Measurements from ENCODE around the gene ITIH6. TPM values are rescaled to one million over a fixed set of nuclear protein-coding genes. Genes with fewer than 3 reads are reported as not detected.
"Not testable (repeated sequence)": the region's sequence is repeated elsewhere in the genome, so short reads cannot be mapped to it uniquely, and the experiment has no call there.

Gene ITIH6, protein sequence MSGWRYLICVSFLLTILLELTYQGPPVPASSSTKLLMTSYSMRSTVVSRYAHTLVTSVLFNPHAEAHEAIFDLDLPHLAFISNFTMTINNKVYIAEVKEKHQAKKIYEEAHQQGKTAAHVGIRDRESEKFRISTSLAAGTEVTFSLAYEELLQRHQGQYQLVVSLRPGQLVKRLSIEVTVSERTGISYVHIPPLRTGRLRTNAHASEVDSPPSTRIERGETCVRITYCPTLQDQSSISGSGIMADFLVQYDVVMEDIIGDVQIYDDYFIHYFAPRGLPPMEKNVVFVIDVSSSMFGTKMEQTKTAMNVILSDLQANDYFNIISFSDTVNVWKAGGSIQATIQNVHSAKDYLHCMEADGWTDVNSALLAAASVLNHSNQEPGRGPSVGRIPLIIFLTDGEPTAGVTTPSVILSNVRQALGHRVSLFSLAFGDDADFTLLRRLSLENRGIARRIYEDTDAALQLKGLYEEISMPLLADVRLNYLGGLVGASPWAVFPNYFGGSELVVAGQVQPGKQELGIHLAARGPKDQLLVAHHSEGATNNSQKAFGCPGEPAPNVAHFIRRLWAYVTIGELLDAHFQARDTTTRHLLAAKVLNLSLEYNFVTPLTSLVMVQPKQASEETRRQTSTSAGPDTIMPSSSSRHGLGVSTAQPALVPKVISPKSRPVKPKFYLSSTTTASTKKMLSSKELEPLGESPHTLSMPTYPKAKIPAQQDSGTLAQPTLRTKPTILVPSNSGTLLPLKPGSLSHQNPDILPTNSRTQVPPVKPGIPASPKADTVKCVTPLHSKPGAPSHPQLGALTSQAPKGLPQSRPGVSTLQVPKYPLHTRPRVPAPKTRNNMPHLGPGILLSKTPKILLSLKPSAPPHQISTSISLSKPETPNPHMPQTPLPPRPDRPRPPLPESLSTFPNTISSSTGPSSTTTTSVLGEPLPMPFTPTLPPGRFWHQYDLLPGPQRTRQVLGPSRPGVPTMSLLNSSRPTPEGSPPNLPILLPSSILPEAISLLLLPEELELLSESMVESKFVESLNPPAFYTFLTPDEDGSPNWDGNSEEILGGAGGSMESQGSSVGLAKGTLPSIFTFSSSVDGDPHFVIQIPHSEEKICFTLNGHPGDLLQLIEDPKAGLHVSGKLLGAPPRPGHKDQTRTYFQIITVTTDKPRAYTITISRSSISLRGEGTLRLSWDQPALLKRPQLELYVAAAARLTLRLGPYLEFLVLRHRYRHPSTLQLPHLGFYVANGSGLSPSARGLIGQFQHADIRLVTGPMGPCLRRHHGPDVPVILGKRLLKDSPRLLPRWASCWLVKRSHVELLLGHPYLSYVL
- polyA plus RNA-seq = not detected in 2 replicates
- not detected in 2 replicates for polyA minus RNA-seq

DNA sequence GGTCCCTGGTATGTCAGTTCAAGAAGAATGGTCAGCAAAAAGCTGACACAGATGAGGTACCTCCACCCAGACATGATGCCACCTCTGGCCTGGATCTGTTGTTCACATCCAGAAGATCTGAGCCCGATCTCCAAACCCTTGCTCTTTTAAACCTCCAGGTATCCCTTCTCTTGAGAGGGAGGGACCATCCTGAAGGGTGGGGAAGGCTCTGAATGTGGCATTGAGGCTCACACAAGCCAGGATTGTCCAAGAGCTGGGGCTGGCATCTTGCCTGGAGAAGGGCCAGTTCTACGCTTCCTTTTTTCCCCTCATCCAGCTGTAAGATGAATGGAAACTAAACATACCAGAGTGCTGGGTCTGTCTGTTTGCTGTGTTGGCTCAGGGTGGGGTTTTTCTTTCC, at the start of gene ITIH6:
TSS of gene ITIH6 (minus strand) at position 119 of the 400 bp plus-strand sequence. CDS start at position 74, 45 bp downstream.
- Histone ChIP-seq H3K27ac (ENCODE audit: low read length) (no peak within 1 kb of the TSS), H3K27me3 (ENCODE audit: insufficient read depth, low read depth, low read length) (no peaks in the 10 kb centered on the region), H3F3A (ENCODE audit: insufficient read depth, low read length, poor library complexity, severe bottlenecking) (no peaks in the 10 kb centered on the region), H2AFZ (ENCODE audit: low read depth, low read length) (no peak within 1 kb of the TSS), H3K4me3 (ENCODE audit: low read length) (no peak within 1 kb of the TSS), H3K9me3 (ENCODE audit: low read length) (no peaks in the 10 kb centered on the region), H3K4me2 (ENCODE audit: low read length) (no peak within 1 kb of the TSS), H3K9me2 (ENCODE audit: insufficient read depth, low read length) (no peaks in the 10 kb centered on the region), H3K9ac (ENCODE audit: low read length) (no peak within 1 kb of the TSS), H4K20me1 (ENCODE audit: insufficient read depth) (no peaks in the 10 kb centered on the region), H3K36me3 (ENCODE audit: insufficient read depth, low read length) (no peaks in the 10 kb centered on the region), H3K79me2 (replicated peaks; ENCODE audit: insufficient read depth, low read length) (no peaks in the 10 kb centered on the region)
- TF ChIP-seq SMC3 (conservative IDR thresholded peaks at IDR 0.05; ENCODE audit: poor library complexity) (no peak), EZH2 (IDR thresholded peaks at IDR 0.05; ENCODE audit: borderline replicate concordance, insufficient read depth, low read length, poor library complexity, severe bottlenecking) (no peak), TAF1 (IDR thresholded peaks at IDR 0.05; ENCODE audit: low read depth) (no peak), MXI1 (conservative IDR thresholded peaks at IDR 0.05; ENCODE audit: poor library complexity, severe bottlenecking) (no peak), RAD21 (conservative IDR thresholded peaks at IDR 0.05) (no peak), POLR2AphosphoS5 (IDR thresholded peaks at IDR 0.05) (no peak)
- TF ChIP-seq, protein P1, sequence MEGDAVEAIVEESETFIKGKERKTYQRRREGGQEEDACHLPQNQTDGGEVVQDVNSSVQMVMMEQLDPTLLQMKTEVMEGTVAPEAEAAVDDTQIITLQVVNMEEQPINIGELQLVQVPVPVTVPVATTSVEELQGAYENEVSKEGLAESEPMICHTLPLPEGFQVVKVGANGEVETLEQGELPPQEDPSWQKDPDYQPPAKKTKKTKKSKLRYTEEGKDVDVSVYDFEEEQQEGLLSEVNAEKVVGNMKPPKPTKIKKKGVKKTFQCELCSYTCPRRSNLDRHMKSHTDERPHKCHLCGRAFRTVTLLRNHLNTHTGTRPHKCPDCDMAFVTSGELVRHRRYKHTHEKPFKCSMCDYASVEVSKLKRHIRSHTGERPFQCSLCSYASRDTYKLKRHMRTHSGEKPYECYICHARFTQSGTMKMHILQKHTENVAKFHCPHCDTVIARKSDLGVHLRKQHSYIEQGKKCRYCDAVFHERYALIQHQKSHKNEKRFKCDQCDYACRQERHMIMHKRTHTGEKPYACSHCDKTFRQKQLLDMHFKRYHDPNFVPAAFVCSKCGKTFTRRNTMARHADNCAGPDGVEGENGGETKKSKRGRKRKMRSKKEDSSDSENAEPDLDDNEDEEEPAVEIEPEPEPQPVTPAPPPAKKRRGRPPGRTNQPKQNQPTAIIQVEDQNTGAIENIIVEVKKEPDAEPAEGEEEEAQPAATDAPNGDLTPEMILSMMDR (IDR thresholded peaks at IDR 0.05; ENCODE audit: poor library complexity, severe bottlenecking) = no peak

DNA sequence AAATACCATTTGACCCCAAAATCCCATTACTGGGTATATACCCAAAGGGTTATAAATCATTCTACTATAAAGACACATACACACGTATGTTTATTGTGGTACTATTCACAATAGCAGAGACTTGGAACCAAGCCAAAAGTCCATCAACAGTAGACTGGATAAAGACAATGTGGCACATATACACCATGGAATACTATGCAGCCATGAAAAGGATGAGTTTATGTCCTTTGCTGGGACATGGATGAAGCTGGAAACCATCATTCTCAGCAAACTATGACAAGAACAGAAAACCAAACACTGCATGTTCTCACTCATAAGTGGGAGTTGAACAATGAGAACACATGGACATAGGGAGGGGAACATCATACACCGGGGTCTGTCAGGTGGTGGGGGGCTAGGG, 49.6 kb upstream of the ITIH6 start:
- not testable (repeated sequence) for H3K27me3 ChIP-seq (ENCODE audit: insufficient read depth, low read depth, low read length); H3K4me3 ChIP-seq (ENCODE audit: low read length); H3F3A ChIP-seq (ENCODE audit: insufficient read depth, low read length, poor library complexity, severe bottlenecking); H2AFZ ChIP-seq (ENCODE audit: low read depth, low read length); H3K27ac ChIP-seq (ENCODE audit: low read length); H3K79me2 ChIP-seq (replicated peaks; ENCODE audit: insufficient read depth, low read length); H3K9ac ChIP-seq (ENCODE audit: low read length); H3K9me2 ChIP-seq (ENCODE audit: insufficient read depth, low read length); H3K9me3 ChIP-seq (ENCODE audit: low read length); H3K36me3 ChIP-seq (ENCODE audit: insufficient read depth, low read length); H3K4me2 ChIP-seq (ENCODE audit: low read length); H4K20me1 ChIP-seq (ENCODE audit: insufficient read depth)

DNA sequence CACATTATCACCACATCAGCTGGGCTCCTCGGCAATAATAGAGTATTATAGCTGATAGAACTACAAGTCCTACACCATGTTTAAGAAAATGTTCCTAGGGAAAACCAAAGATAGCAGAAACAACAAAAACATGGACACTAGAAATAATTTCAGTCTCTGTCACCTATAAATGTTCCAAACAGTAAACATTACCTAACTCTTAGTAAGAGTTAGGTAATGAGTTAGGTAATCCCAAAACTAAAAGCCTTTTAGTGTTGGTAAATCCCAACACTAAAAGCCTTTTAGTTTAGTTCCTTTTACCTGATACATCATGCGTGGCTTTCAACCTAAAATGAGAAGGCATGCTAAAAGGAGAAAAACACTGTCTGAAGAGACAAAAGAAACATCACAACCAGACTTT, 45.0 kb upstream of the ITIH6 start:
- Histone ChIP-seq H3F3A (ENCODE audit: insufficient read depth, low read length, poor library complexity, severe bottlenecking) (no peaks in the 10 kb centered on the region), H3K79me2 (replicated peaks; ENCODE audit: insufficient read depth, low read length) (no peaks in the 10 kb centered on the region), H3K9me3 (ENCODE audit: low read length) (no peaks in the 10 kb centered on the region), H3K9ac (ENCODE audit: low read length) (no peak overlapping the region), H2AFZ (ENCODE audit: low read depth, low read length) (no peak overlapping the region), H3K9me2 (ENCODE audit: insufficient read depth, low read length) (no peaks in the 10 kb centered on the region), H3K27ac (ENCODE audit: low read length) (no peak overlapping the region), H4K20me1 (ENCODE audit: insufficient read depth) (no peaks in the 10 kb centered on the region), H3K36me3 (ENCODE audit: insufficient read depth, low read length) (no peaks in the 10 kb centered on the region), H3K4me2 (ENCODE audit: low read length) (no peak overlapping the region), H3K27me3 (ENCODE audit: insufficient read depth, low read depth, low read length) (no peaks in the 10 kb centered on the region), H3K4me3 (ENCODE audit: low read length) (no peak overlapping the region)
- TF ChIP-seq SMC3 (conservative IDR thresholded peaks at IDR 0.05; ENCODE audit: poor library complexity) = no peak
- TF ChIP-seq, protein P2, sequence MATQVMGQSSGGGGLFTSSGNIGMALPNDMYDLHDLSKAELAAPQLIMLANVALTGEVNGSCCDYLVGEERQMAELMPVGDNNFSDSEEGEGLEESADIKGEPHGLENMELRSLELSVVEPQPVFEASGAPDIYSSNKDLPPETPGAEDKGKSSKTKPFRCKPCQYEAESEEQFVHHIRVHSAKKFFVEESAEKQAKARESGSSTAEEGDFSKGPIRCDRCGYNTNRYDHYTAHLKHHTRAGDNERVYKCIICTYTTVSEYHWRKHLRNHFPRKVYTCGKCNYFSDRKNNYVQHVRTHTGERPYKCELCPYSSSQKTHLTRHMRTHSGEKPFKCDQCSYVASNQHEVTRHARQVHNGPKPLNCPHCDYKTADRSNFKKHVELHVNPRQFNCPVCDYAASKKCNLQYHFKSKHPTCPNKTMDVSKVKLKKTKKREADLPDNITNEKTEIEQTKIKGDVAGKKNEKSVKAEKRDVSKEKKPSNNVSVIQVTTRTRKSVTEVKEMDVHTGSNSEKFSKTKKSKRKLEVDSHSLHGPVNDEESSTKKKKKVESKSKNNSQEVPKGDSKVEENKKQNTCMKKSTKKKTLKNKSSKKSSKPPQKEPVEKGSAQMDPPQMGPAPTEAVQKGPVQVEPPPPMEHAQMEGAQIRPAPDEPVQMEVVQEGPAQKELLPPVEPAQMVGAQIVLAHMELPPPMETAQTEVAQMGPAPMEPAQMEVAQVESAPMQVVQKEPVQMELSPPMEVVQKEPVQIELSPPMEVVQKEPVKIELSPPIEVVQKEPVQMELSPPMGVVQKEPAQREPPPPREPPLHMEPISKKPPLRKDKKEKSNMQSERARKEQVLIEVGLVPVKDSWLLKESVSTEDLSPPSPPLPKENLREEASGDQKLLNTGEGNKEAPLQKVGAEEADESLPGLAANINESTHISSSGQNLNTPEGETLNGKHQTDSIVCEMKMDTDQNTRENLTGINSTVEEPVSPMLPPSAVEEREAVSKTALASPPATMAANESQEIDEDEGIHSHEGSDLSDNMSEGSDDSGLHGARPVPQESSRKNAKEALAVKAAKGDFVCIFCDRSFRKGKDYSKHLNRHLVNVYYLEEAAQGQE (IDR thresholded peaks at IDR 0.05; ENCODE audit: borderline replicate concordance) = no peak
